K562 (cell line): Measurements from ENCODE around the gene MMP7. TPM values are rescaled to one million over a fixed set of nuclear protein-coding genes. Genes with fewer than 3 reads are reported as not detected.

Source experiments
- DNMT1 ChIP-seq: fragments of 450-650 bp; IDR thresholded peaks from 2 replicates; pipeline ENCODE4 v1.6.1; 2016; ENCODE audit warnings: antibody characterized with exemption, mild to moderate bottlenecking
- EWSR1 ChIP-seq: fragments of 450-650 bp; IDR thresholded peaks from 2 replicates; pipeline ENCODE4 v1.6.1; 2018; ENCODE audit warnings: borderline replicate concordance, mild to moderate bottlenecking, low read depth, moderate library complexity; ENCODE audit not compliant: partially characterized antibody
- MEIS2 ChIP-seq: fragments of 450-650 bp; IDR thresholded peaks from 2 replicates; pipeline ENCODE4 v1.6.1; 2014; ENCODE audit warnings: mild to moderate bottlenecking; ENCODE audit not compliant: partially characterized antibody
- STAG1 ChIP-seq: sonication (generic); formaldehyde crosslinking; IDR thresholded peaks from 2 replicates; pipeline ENCODE4 v1.5.0; 2020; ENCODE audit warnings: missing genetic modification reagents, borderline replicate concordance
- TCF3 ChIP-seq: sonication (generic); formaldehyde crosslinking; IDR thresholded peaks from 2 replicates; pipeline ENCODE4 v1.4.0; 2020; ENCODE audit warnings: mild to moderate bottlenecking, missing genetic modification reagents
- TEAD4 ChIP-seq, 2 experiments: sonication (generic) in 1 of 2; formaldehyde crosslinking in 1 of 2; IDR thresholded peaks; 2 replicates each; pipeline versions ENCODE4 v1.6.1 to v1.8.0; 2012 to 2022; ENCODE audit warnings: borderline replicate concordance in 1 of 2, inconsistent platforms in 1 of 2, low read length in 1 of 2, mild to moderate bottlenecking in 1 of 2, missing genetic modification reagents in 1 of 2
- TFE3 ChIP-seq: fragments of 450-650 bp; formaldehyde crosslinking; IDR thresholded peaks from 2 replicates; pipeline ENCODE4 v1.4.0; 2020; ENCODE audit warnings: mild to moderate bottlenecking, mixed read lengths
- U2AF2 ChIP-seq: fragments of 200-400 bp; formaldehyde crosslinking; optimal IDR thresholded peaks from 2 replicates; pipeline ENCODE3; 2017; ENCODE audit warnings: low read depth, mild to moderate bottlenecking, low read length
- ZBTB2 ChIP-seq: fragments of 450-650 bp; IDR thresholded peaks from 2 replicates; pipeline ENCODE4 v1.6.1; 2016; ENCODE audit warnings: antibody characterized with exemption
- ZNF444 ChIP-seq: fragments of 250-450 bp; sonication (Bioruptor Pico); IDR thresholded peaks from 2 replicates; pipeline ENCODE4 v1.4.0; 2020; ENCODE audit warnings: mild to moderate bottlenecking, moderate library complexity
- polyA plus RNA-seq, 8 experiments: library from polyadenylated mRNA; depleted of rRNA in 4 of 8; stranded (reverse) in 5 of 8; unstranded in 3 of 8; fragments of >200 nt; fragmentation: Nextera tagmentation in 2 of 8; fragmentation: Illumina TruSeq in 1 of 8; extraction: Ambion mirVana in 2 of 8; extraction: Trizol in 1 of 8; gene quantifications; 2 replicates each; pipeline versions ENCODE4 v1.2.1 to v1.2.3, GENCODE V29; 2011 to 2014; ENCODE audit warnings: inconsistent platforms in 1 of 8, missing spikeins in 1 of 8
- total RNA-seq, 7 experiments: library from RNA; depleted of rRNA in 6 of 7; stranded (reverse); fragments of >200 nt in 6 of 7; fragmentation: Illumina TruSeq in 2 of 7; extraction: Trizol in 2 of 7; gene quantifications; 2 replicates each; pipeline versions ENCODE4 v1.2.1 to v1.2.3, GENCODE V29; 2011 to 2021; ENCODE audit warnings: low replicate concordance in 1 of 7

The MMP7 gene
- total and polyA plus RNA-seq, 9 of the 15 experiments (the other 6 are each of a cell fraction or from before 2014, with no cell fraction given): 0.13 TPM; not detected in 8

GRCh38 chr11:102552447-102553194, 22.1 kb upstream of the MMP7 start (continued):
- TF ChIP-seq TEAD4 (IDR thresholded peaks at IDR 0.05; ENCODE audit: low read length) (no peak), TEAD4 (CRISPR knock-in tag; IDR thresholded peaks at IDR 0.05; ENCODE audit: borderline replicate concordance) (no peak), STAG1 (CRISPR knock-in tag) (no peak), ZNF444 (CRISPR knock-in tag) (no peak), U2AF2 (no peak), TFE3 (CRISPR knock-in tag) (no peak), DNMT1 (no peak), ZBTB2 (no peak), MEIS2 (no peak), EWSR1 (no peak), TCF3 (no peak)
